Measurements from ENCODE around the gene EIF4G3. TPM values are rescaled to one million over a fixed set of nuclear protein-coding genes. Genes with fewer than 3 reads are reported as not detected.

Gene EIF4G3
- total RNA-seq, 1 experiment from 2014 or later: 86.8 TPM

GRCh38 chr1:21077085-21077484, 99.6 kb downstream of the EIF4G3 start:
- Histone ChIP-seq H3K27ac (ENCODE audit: low read depth, low read length, poor library complexity, severe bottlenecking) (no peak overlapping the region), H3K9me3 (ENCODE audit: low read depth, low read length, poor library complexity, severe bottlenecking) (no peaks in the 10 kb centered on the region), H3K36me3 (ENCODE audit: insufficient read depth, low read length, poor library complexity, severe bottlenecking) (peaks cover 4% of the 10 kb centered on the region), H3K27me3 (replicated peaks; ENCODE audit: insufficient read depth, low read depth, low read length, poor library complexity) (no peaks in the 10 kb centered on the region), H3K4me3 (ENCODE audit: low read depth, low read length, poor library complexity, severe bottlenecking) (no peak overlapping the region), H3K4me1 (ENCODE audit: insufficient read depth, low read length, poor library complexity, severe bottlenecking) (peaks cover 9% of the 10 kb centered on the region)
- POLR2A ChIA-PET (ENCODE audit: low non-redundant PET): no interaction called here
- DNase-seq (ENCODE audit: low spot score): no peak
- intact Hi-C loops (cut with micrococcal nuclease; ENCODE audit: unreplicated experiment): no loop called here
- CTCF ChIA-PET: no interaction called here
- BruUV-seq (replicated peaks): no TSS peak
- TF ChIP-seq EZH2 (IDR thresholded peaks at IDR 0.05; ENCODE audit: borderline replicate concordance, low read depth, low read length, poor library complexity, severe bottlenecking): no peak
- no peak for TF ChIP-seq CTCF (conservative IDR thresholded peaks at IDR 0.05; ENCODE audit: low read depth, low read length)

GRCh38 chr1:21072721-21073120, 104.0 kb downstream of the EIF4G3 start:
- no peak overlapping the region for H3K27ac ChIP-seq (ENCODE audit: low read depth, low read length, poor library complexity, severe bottlenecking)

GRCh38 chr1:21069549-21069948, 107.1 kb downstream of the EIF4G3 start:
- H3K4me3 ChIP-seq (ENCODE audit: low read depth, low read length, poor library complexity, severe bottlenecking): no peak overlapping the region
- no TSS peak for BruUV-seq (replicated peaks)
- H3K4me1 ChIP-seq (ENCODE audit: insufficient read depth, low read length, poor library complexity, severe bottlenecking): peaks cover 24% of the 10 kb centered on the region
- ChIA-PET CTCF (no interaction called here), POLR2A (ENCODE audit: low non-redundant PET) (no interaction called here)
- no peaks in the 10 kb centered on the region for H3K36me3 ChIP-seq (ENCODE audit: insufficient read depth, low read length, poor library complexity, severe bottlenecking)
- TF ChIP-seq EZH2 (IDR thresholded peaks at IDR 0.05; ENCODE audit: borderline replicate concordance, low read depth, low read length, poor library complexity, severe bottlenecking) (no peak), CTCF (conservative IDR thresholded peaks at IDR 0.05; ENCODE audit: low read depth, low read length) (no peak)
- H3K27ac ChIP-seq (ENCODE audit: low read depth, low read length, poor library complexity, severe bottlenecking): no peak overlapping the region
- no peaks in the 10 kb centered on the region for H3K27me3 ChIP-seq (replicated peaks; ENCODE audit: insufficient read depth, low read depth, low read length, poor library complexity)
- no peaks in the 10 kb centered on the region for H3K9me3 ChIP-seq (ENCODE audit: low read depth, low read length, poor library complexity, severe bottlenecking)
- DNase-seq (ENCODE audit: low spot score): no peak
- intact Hi-C loops (cut with micrococcal nuclease; ENCODE audit: unreplicated experiment): no loop called here

More at GRCh38 chr1:21072721-21073120, 104.0 kb downstream of the EIF4G3 start:
- ChIA-PET POLR2A (ENCODE audit: low non-redundant PET) (no interaction called here), CTCF (interaction anchor here (0.5 to 1.3 kb wide), 2 partner anchors 99 to 122 kb away, joined by 6 to 11 read pairs; no protein-coding TSS in a partner anchor)
- peaks cover 17% of the 10 kb centered on the region for H3K4me1 ChIP-seq (ENCODE audit: insufficient read depth, low read length, poor library complexity, severe bottlenecking)
- H3K9me3 ChIP-seq (ENCODE audit: low read depth, low read length, poor library complexity, severe bottlenecking): no peaks in the 10 kb centered on the region
- H3K36me3 ChIP-seq (ENCODE audit: insufficient read depth, low read length, poor library complexity, severe bottlenecking): peaks cover 4% of the 10 kb centered on the region
- peak; percentile 38 for DNase-seq (ENCODE audit: low spot score)
- no TSS peak for BruUV-seq (replicated peaks)
- no peak overlapping the region for H3K4me3 ChIP-seq (ENCODE audit: low read depth, low read length, poor library complexity, severe bottlenecking)
- TF ChIP-seq EZH2 (IDR thresholded peaks at IDR 0.05; ENCODE audit: borderline replicate concordance, low read depth, low read length, poor library complexity, severe bottlenecking): no peak
- peak; percentile 23; the same call in 1 of the 2 replicates for TF ChIP-seq CTCF (conservative IDR thresholded peaks at IDR 0.05; ENCODE audit: low read depth, low read length)
- intact Hi-C loops (cut with micrococcal nuclease; ENCODE audit: unreplicated experiment): no loop called here
- no peaks in the 10 kb centered on the region for H3K27me3 ChIP-seq (replicated peaks; ENCODE audit: insufficient read depth, low read depth, low read length, poor library complexity)

Data from A673 (cell line).